HG02852 (cell line): ENCODE results near the gene THRSP.
"Not testable (repeated sequence)": the region's sequence is repeated elsewhere in the genome, so short reads cannot be mapped to it uniquely, and the experiment has no call there.

Source experiments
- ATAC-seq: cut with Tn5 transposase; IDR thresholded peaks from one replicate; pipeline ENCODE4 v1.9.1; 2021; ENCODE audit warnings: mild to moderate bottlenecking, moderate library complexity; ENCODE audit not compliant: unreplicated experiment

THRSP gene

GRCh38 chr11:78062671-78063070 is 990 bp upstream of the THRSP start:
- no peak for ATAC-seq

GRCh38 chr11:78065203-78065602 is 1.5 kb downstream of the THRSP start:
- ATAC-seq: no peak

DNA sequence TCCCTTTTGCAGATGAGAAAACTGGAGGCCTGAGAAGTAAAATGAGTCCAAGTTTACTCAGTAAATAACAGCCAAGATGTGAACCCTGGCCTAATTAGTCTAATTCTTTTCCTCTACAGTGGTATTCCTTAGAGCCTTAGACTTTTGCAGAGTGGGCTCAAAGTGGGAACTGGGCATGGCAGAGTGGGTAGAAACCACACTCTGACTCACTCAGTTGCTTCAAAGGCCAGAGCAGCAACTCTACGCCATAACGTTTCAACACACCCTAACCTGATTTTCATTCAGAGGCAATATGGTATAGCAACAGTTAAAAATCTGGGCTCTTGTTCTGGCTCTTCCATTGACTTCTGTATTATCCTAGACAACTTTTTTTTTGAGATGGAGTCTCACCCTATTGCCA is 2.8 kb downstream of the THRSP start:
- no peak for ATAC-seq

DNA sequence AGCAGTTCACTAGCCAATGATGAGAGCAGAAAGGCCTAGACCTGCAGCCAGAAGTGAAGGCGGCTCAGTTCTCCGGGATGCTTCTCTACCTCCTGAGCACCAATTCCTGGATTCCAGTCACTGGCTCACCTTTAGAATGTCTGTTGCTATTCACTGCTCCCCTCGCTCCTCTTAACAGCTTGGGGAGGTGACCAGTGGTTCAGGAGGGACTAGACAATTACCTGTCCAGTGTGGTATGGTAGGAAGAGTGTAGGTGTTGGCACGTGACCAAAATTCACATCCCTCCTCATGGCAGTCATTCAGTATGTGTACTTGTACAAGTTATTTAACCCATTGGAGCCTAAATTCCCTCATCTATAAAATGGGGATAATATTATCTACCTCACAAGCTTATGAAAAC is 4.0 kb downstream of the THRSP start:
- no peak for ATAC-seq

DNA sequence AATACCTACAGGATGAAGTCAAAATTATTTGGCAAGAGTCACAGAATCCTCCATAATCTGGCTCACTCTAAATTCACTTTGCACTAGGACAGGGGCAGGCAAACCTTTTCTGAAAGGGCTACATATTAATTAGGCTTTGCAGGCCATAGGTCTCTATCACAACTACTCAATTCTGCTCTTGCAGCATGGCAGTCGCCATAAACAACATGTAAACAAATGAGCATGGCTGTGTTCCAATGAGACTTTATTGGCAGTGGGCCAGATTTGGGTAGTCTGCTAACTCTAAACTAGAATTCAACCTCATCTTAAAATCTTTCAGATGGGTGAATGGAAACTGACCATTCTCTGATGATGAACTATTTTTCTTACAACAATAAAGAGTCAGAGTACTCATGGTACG is 5.8 kb downstream of the THRSP start:
- no peak for ATAC-seq

DNA sequence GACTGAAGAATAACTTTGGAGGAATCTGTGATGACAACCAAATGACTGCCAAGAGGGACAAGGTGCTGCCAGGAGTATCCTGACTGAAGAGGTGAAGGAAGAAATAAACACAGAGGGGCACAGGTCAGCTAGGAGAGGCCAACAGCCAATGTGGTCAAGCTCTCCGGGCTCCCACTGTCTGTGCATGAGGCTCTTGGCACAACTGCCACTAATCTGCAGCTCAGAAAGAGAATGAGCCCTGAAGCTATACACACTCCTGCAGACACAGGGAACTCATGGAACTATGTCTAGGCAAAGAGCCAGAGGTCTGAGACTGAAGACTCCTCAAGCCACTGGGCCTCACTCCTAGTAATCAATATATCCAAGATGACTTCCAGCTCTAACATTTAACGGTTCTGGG is 7.0 kb downstream of the THRSP start:
- no peak for ATAC-seq

DNA sequence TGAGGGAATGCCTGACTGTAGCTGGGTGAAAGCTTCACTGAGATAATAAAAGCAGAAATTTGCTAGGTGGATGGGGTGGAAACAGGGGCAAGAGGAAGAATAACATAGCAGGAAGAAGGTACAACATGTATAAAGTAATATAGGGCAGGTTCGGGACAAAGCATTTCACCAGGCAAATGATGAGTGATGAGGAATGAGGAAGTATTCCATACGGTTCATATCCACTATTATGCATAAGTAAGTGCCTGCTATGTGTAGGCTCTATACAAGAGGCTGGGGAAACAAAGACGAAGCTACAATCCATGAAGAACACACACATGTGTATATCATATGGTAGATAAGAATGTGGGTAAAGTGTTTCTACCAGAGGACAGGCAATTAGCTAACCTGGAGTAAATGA is 8.1 kb downstream of the THRSP start:
- no peak for ATAC-seq

DNA sequence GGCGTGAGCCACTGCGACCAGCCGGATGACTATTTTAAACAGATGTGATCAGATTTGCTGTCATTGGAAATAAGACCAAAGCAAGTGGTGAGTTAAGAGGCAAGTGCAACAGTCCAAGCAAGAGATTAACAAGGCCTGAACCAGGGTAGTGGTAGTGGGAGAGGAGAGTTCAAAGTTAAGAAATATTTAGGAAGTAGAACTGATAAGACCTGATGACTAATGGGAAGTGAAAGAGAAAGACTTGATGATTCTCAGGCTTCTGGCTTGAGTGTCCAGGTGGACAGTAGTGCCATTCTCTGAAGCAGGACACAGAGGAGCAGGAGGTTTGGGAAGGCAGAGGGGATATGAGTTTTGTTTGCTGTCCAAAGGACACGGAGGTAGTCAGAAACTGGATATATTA is 8.8 kb downstream of the THRSP start:
- no peak for ATAC-seq

DNA sequence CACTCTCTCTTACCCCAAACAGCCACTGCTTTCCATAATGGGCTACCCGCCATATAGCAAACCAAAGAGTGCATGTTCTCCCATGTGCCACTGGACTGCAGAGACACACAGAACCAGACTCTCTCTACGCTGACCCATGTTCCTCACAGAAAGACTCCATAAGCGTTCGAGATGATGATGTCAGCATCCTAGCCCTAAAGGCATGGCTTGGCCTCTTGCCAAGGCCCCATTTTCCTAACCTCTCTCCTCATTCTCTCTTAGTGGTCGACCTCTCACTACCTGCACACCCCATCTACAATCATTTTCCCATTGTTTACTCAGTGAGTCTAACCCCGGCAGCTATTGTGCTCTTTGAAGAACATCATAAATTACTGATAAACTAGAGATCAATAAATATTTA is 11.1 kb downstream of the THRSP start:
- no peak for ATAC-seq

- ATAC-seq: no peak
These were observed 13.2 kb downstream of the THRSP start for GRCh38 chr11:78076733-78077403.

DNA sequence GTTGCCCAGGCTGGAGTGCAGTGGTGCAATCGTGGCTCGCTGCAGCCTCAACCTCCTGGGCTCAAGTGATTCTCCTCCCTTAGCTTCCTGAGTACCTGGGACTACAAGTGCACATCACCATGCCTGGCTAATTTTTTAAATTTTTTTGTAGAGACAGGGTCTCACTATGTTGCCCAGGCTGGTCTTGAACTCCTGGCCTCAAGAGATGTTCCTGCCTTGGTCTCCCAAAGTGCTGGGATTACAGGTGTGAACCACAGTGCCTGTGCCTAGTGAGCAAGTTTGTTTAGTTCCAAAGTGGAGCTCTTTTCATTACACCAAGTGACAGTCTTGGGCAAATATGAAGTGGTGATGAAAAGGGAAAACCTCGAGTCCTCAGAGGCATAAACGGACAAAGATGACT is 13.9 kb downstream of the THRSP start:
- ATAC-seq: not testable (repeated sequence)

GRCh38 chr11:78078218-78079167 is 14.8 kb downstream of the THRSP start:
- ATAC-seq: no peak

GRCh38 chr11:78079232-78080083 is 15.8 kb downstream of the THRSP start, which contains the start of gene NDUFC2:
Gene NDUFC2 (minus strand): TSS chr11:78079862. CDS start chr11:78079744, 118 bp downstream.
- ATAC-seq: peak; percentile 81

DNA sequence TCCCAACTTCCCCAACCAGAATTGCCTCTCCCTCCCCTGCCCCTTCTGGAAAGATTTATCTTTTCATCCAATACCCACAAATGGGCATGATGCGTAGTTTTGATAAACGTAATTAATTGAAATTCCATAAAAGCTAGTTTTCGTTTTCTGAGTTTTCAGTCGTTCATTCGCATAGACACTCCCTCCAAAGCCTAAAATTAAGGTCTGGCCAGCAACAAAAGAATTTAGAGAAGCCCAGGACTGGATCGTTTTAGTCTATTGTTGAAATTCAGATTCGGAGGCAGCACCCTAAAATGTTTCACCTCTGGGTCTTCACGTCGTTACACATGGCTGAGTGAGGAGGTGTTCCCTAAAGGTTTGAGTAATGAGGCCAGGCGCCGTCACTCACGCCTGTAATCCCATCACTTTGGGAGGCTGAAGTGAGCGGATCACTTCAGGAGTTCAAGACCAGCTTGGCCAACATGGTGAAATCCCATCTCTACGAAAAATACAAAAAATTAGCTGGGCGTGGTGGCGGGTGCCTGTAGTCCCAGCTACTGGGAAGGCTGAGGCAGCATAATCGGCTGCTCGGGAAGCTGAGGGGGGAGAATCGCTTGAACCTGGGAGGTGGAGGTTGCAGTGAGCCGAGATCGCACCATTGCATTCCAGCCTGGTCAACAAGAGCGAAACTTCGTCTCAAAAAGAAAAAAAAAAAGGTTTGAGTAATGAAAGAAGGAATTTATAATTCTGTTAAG is 16.6 kb downstream of the THRSP start:
- ATAC-seq: peak; percentile 1

DNA sequence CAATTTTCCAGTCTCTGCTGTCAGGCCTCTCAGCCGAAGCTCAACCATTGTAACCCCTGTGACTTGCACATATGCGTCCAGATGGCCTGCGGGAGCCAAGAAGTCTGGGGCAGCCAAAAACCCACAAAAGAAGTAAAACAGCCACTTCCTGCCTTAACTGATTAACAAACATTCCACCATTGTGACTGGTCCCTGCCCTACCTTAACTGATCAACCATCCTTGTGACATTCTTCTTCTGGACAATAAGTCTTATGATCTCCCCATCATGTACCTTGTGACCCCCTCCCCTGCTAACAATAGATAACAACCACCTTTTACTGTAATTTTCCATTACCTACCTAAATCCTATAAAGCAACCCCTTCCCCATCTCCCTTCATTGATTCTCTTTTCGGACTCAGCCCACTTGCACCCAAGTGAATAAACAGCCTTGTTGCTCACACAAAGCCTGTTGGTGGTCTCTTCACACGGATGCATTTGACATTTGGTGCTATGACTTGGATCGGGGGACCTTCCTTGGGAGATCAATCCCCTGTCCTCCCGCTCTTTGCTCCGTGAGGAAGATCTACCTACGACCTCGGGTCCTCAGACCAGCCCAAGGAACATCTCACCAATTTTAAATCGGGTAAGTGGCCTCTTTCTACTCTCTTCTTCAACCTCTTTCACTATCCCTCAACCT is 17.3 kb downstream of the THRSP start:
- no peak for ATAC-seq

- ATAC-seq: no peak
These were observed 17.9 kb downstream of the THRSP start for GRCh38 chr11:78081583-78081982.

DNA sequence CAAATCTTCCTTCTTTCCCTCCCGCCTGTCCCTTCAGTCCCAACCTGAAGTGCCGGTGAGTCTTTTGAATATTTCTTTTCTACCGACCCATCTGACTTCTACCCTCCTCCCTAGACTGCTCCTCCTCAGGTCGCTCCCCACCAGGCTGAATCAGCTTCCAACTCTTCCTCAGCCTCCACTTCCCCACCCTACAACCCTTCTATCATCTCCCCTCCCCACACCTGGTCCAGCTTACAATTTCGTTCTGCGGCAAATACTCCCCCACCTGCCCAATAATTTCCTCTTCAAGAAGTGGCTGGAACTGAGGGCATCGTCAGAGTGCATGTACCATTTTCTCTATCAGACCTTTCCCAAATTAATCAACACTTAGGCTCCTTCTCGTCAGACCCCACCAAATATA is 18.5 kb downstream of the THRSP start:
- no peak for ATAC-seq

DNA sequence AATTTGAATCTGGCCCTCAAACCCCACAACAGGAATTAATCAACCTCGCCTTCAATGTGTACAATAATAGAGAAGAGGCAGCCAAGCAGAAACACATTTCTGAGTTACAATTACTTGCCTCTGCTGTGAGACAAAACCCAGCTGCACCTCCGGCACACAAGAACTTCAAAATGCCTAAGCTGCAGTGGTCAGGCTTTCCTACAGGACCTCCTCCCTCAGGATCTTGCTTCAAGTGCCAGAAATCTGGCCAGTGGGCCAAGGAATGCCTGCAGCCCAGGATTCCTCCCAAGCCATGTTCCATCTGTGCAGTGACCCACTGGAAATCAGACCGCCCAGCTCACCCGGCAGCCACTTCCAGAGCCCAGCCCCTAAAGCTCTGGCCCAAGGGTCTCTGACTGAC is 19.4 kb downstream of the THRSP start:
- no peak for ATAC-seq

DNA sequence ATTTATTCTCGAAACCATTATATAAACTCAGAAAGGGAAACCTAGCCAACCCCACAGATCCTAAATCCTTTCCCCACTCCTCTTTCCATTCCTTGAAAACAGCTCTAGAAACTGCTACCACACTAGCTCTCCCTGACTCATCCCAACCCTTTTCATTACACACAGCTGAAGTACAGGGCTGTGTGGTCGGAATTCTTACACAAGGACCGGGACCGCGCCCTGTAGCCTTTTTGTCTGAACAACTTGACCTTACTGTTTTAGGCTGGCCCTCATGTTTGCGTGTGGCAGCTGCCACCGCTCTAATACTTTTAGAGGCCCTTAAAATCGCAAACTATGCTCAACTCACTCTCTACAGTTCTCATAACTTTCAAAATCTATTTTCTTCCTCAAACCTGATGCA is 20.8 kb downstream of the THRSP start:
- ATAC-seq: not testable (repeated sequence)

DNA sequence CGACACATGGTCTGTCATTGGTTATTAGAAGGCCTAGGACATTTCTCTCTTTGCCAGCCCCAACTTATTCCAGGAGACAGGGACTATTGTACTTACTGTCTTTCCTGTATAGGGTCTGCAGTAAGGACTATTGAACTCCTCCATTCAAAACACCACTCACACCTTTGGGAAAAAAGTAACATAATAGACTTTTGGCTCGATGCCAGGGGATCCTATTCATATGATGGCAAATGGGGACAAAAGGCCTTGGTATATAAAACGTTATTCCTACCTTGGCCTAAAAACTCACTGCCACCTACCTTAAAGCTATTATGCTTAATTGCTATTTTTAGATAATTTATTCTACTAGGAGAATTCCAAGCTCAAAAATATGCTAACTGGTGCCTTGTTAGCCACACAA is 22.3 kb downstream of the THRSP start:
- no peak for ATAC-seq
